ENCODE results near the gene SCPEP1. TPM values are rescaled to one million over a fixed set of nuclear protein-coding genes. Genes with fewer than 3 reads are reported as not detected.
"Not testable (repeated sequence)": the region's sequence is repeated elsewhere in the genome, so short reads cannot be mapped to it uniquely, and the experiment has no call there.

SCPEP1 gene
- total RNA-seq, 1 donor from 2014 or later = 69.5 TPM

DNA sequence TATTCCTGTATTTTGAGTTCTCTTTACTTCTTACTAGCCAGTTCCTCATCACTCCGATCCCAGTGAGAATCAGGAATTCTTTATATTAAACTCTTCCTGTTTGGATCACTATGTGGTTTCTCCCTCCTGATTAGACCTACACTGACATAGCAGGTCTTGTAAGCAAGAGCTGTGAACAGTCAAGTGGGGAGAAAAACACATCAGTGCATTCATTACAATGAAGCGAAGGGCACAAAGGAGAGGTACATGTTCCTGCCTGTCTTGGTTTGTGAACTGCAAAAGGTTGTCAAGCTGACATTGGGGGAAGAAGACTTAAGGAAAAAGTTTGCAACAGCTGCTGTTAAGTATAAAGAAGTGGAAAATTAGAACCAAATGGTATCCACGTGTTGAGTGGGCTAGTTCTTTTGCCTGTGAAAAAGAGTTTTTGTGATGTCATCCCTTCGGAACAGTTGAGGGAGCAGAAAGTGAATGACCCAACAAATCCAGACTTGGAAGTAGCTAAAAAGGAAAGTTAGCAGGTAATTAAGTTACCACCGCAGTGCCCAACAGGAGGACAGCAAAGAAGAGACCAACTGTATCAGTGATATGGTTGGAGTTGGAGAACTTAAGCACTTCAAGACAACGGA, 41.1 kb upstream of the SCPEP1 start:
- Histone ChIP-seq H3K27ac (peak overlapping the region; percentile 52), H3K4me3 (no peak overlapping the region), H3K9me3 (no peaks in the 10 kb centered on the region), H3K27me3 (no peaks in the 10 kb centered on the region), H3K36me3 (peaks cover 0 to 19% of the 10 kb centered on the region in 2 donors), H3K4me1 (peaks cover 22% of the 10 kb centered on the region)
- intact Hi-C loops (cut with DNase I) = no loop called here
- DNase-seq (ENCODE audit: extremely low spot score in 2 of 2) = no peak
- TF ChIP-seq POLR2AphosphoS5 (IDR thresholded peaks at IDR 0.05; ENCODE audit: insufficient read depth in 1 of 2, low read depth in 1 of 2) (peak in 1 of 2 donors; percentile 19), POLR2A (IDR thresholded peaks at IDR 0.05) (no peak)

DNA sequence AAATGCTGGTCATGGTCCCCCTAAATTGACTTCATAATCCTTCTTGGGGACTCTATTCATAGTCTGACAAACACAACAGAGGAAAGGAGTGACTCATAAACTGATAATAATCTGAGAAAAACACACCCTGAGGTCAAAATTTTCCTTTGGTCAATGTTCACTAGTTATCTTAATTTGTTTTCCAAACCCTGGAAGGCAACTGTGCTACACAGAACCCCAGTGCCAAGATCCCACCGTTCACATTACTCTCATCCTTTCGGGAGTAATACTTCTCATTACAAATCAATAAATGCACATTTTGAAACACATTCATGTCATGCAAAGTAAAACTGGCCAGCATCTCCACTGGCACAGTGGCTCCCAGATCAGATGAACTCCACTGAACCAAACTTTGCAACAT, 40.2 kb upstream of the SCPEP1 start:
- intact Hi-C loops (cut with DNase I) = no loop called here
- Histone ChIP-seq H3K27ac (peak overlapping the region; percentile 52), H3K36me3 (peaks cover 0 to 23% of the 10 kb centered on the region in 2 donors)

DNA sequence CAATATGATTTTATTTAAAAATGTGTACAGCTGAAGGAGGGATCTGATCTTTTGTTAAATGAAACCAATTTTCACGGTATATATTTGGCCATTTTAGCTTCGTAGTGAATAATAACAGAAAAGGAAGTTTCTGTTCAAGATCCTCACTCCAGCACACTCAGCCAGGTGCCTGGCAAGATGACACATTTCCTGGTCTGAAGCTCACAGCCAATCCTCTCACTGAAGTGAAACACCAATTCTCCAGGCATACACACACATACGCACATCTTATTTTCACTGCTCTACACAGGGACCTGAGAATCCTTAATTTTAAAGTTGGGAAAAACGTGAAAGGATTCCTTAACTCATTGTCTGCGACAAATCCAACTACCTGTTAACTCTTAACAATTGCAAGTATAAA, 39.7 kb upstream of the SCPEP1 start:
- peak overlapping the region; percentile 52 for H3K27ac ChIP-seq
- intact Hi-C loops (cut with DNase I); H3K4me3 ChIP-seq; H3K27me3 ChIP-seq; DNase-seq (ENCODE audit: extremely low spot score in 2 of 2); H3K9me3 ChIP-seq: not testable (repeated sequence)
- H3K4me1 ChIP-seq = peaks cover 22% of the 10 kb centered on the region
- H3K36me3 ChIP-seq = peaks cover 0 to 24% of the 10 kb centered on the region in 2 donors

More for the DNA sequence above, 40.2 kb upstream of the SCPEP1 start:
- DNase-seq (ENCODE audit: extremely low spot score in 2 of 2) = no peak
- no peaks in the 10 kb centered on the region for H3K9me3 ChIP-seq
- peaks cover 22% of the 10 kb centered on the region for H3K4me1 ChIP-seq
- no peak overlapping the region for H3K4me3 ChIP-seq
- TF ChIP-seq POLR2AphosphoS5 (IDR thresholded peaks at IDR 0.05; ENCODE audit: insufficient read depth in 1 of 2, low read depth in 1 of 2) (no peak), POLR2A (IDR thresholded peaks at IDR 0.05) (no peak)
- TF ChIP-seq, protein P1, sequence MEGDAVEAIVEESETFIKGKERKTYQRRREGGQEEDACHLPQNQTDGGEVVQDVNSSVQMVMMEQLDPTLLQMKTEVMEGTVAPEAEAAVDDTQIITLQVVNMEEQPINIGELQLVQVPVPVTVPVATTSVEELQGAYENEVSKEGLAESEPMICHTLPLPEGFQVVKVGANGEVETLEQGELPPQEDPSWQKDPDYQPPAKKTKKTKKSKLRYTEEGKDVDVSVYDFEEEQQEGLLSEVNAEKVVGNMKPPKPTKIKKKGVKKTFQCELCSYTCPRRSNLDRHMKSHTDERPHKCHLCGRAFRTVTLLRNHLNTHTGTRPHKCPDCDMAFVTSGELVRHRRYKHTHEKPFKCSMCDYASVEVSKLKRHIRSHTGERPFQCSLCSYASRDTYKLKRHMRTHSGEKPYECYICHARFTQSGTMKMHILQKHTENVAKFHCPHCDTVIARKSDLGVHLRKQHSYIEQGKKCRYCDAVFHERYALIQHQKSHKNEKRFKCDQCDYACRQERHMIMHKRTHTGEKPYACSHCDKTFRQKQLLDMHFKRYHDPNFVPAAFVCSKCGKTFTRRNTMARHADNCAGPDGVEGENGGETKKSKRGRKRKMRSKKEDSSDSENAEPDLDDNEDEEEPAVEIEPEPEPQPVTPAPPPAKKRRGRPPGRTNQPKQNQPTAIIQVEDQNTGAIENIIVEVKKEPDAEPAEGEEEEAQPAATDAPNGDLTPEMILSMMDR (IDR thresholded peaks at IDR 0.05) = no peak
- H3K27me3 ChIP-seq = no peaks in the 10 kb centered on the region

DNA sequence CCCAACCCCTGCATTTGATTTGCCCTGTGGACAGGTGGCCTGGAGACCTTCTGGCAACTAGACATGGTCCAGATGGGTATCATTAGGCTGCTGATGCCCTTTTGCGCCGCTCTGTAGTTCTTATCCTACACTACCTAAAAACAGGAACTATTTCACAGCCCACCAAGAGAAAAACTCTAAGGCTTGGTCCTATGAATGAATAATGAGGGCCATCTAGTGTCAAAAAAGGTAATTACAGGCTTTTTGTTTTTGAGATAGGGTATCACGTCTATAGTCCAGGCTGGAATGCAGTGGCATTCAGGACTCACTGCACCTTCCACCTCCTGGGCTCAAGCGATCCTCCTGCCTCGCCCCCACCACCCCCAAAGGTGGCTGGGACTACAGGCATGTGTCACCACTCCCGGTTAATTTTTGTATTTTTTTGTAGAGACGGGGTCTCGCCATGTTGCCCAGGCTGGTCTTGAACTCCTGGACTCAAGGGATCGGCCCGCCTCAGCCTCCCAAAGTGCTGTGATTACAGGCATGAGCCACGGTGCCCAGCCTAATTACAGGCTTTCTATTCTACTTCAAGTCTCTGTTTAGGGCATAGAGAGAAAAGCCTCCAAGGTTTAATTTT, 38.0 kb upstream of the SCPEP1 start:
- TF ChIP-seq, protein P1 (IDR thresholded peaks at IDR 0.05) = peak; percentile 73 to 81 (median 75)
- TF ChIP-seq POLR2AphosphoS5 (IDR thresholded peaks at IDR 0.05; ENCODE audit: insufficient read depth in 1 of 2, low read depth in 1 of 2) = no peak
- H3K4me3 ChIP-seq = no peak overlapping the region
- no peak overlapping the region for H3K27ac ChIP-seq
- no peaks in the 10 kb centered on the region for H3K9me3 ChIP-seq
- intact Hi-C loops (cut with DNase I) = loop anchor here (5.0 kb wide), 1 partner anchor 123 kb away; no protein-coding TSS in a partner anchor
- peaks cover 0 to 39% of the 10 kb centered on the region in 2 donors for H3K36me3 ChIP-seq
- DNase-seq (ENCODE audit: extremely low spot score in 2 of 2) = no peak
- peaks cover 22% of the 10 kb centered on the region for H3K4me1 ChIP-seq
- H3K27me3 ChIP-seq = no peaks in the 10 kb centered on the region

DNA sequence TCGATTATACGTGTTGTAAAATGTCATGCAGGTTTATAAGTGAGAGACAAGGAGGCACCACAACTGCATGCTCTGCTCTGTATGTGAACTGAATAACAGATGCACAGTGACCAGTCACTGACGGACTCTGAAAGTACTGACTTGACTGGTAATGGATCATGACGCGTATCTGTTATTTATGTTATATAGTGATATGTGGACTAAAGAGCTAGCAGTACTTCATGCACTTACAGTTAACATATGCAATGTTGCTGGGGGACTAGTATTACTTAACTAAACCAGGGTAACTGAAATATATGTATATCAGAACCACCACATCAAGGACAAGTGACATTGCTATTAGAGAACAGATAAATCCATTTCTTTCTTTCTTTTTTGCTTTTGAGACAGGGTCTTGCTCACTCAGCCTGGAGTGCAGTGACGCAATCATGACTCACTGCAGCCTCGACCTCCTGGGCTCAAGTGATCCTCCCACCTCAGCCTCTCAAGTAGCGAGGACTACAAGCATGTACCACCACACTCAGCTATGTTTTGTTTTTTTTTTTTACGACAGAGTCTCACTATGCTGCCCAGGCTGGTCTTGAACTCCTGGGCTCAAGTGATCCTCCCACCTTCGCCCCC, 34.3 kb upstream of the SCPEP1 start:
- no peak for DNase-seq (ENCODE audit: extremely low spot score in 2 of 2)
- no peaks in the 10 kb centered on the region for H3K4me1 ChIP-seq
- intact Hi-C loops (cut with DNase I) = loop anchor here (5.0 kb wide), 1 partner anchor 126 kb away; no protein-coding TSS in a partner anchor
- no peaks in the 10 kb centered on the region for H3K27me3 ChIP-seq
- no peak overlapping the region for H3K27ac ChIP-seq
- TF ChIP-seq POLR2A (IDR thresholded peaks at IDR 0.05) (no peak), POLR2AphosphoS5 (IDR thresholded peaks at IDR 0.05; ENCODE audit: insufficient read depth in 1 of 2, low read depth in 1 of 2) (no peak)
- TF ChIP-seq, protein P1 (IDR thresholded peaks at IDR 0.05) = no peak
- H3K9me3 ChIP-seq = no peaks in the 10 kb centered on the region
- H3K4me3 ChIP-seq = no peak overlapping the region
- H3K36me3 ChIP-seq = peaks cover 3 to 48% of the 10 kb centered on the region in 2 donors
